ENCODE results near the gene DLD.

The DLD gene

DNA sequence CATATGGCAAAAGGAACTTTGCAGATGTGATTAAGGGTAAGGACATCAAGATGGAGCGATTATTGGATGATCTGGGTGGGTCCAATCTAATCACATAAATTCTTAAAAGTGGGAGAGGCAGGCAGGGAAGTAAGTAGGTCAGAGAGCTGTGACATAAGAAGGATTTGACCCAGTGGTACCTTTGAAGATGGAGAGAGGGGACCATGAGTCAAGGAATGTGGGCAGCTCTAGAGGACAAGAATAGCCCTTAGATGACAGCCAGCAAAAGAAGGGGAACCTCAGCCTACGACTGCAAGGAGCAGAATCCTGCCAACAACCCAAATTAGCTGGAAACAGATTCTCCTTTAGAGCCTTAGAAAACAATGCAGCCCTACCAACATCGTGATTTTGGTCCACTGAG, 77.5 kb downstream of the DLD start:
- DNase-seq (ENCODE audit: low read depth, low spot score) = no peak

- no peak for DNase-seq (ENCODE audit: low read depth, low spot score)
Measured at GRCh38 chr7:107969856-107970255, 78.9 kb downstream of the DLD start.

Measured in activated naive CD8-positive, alpha-beta T cell treated with anti-CD3 and anti-CD28 coated beads, Interleukin-2, amount 50 U/mL, for 16 hours (primary cell).